GM19025 (cell line): ENCODE data around the gene TP63.
"Not testable (repeated sequence)": the region's sequence is repeated elsewhere in the genome, so short reads cannot be mapped to it uniquely, and the experiment has no call there.

Experiments used
- ATAC-seq: cut with Tn5 transposase; IDR thresholded peaks from one replicate; pipeline ENCODE4 v1.9.1; 2021; ENCODE audit warnings: mild to moderate bottlenecking, low read depth, moderate library complexity; ENCODE audit not compliant: unreplicated experiment

TP63 gene

GRCh38 chr3:189720736-189721417 lies 89.7 kb downstream of the TP63 start:
- no peak for ATAC-seq

DNA sequence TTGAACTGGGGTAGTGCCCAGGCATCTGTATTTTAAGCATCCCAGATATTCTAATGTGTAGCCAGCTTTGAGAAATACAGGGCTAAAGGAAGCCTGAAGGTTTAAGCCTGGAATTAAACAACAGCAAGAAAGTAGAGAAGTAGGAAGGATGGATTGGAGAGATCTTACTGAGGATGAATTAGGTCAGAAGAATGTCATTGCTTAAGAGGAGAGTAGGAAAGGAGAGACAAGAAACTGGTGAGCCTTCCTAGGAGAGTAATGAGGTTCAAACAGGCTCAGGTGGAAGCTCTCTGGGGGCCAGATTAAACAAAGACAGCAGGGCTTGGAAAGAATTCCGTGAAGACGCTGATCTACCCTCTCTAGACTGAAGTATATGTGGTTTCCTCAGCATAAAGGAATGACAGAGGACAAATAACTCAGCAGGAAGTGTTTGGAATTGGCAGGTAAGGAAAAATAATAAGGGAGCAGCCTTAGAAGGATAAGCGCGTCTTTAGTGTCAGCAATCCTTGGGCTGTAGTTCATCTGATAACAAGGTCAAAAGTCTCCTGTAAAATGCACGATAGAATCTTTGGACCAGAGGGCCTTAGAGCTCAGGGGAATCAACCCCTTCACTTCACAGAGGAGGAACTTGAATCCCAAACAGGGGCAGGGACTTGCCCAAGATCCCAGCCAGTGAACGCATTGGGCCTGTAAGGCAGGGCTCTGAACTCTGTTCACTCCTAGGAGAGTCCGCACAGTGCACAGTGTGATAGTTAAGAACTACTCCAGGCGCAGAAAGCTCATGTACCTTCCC lies 90.9 kb downstream of the TP63 start:
- ATAC-seq, result no peak

GRCh38 chr3:189724356-189724755 lies 93.2 kb downstream of the TP63 start:
- ATAC-seq, result no peak

- ATAC-seq, result no peak
Observed at GRCh38 chr3:189726277-189726676, 95.1 kb downstream of the TP63 start.

- ATAC-seq, result no peak
Observed at GRCh38 chr3:189727158-189727557, 96.0 kb downstream of the TP63 start.

DNA sequence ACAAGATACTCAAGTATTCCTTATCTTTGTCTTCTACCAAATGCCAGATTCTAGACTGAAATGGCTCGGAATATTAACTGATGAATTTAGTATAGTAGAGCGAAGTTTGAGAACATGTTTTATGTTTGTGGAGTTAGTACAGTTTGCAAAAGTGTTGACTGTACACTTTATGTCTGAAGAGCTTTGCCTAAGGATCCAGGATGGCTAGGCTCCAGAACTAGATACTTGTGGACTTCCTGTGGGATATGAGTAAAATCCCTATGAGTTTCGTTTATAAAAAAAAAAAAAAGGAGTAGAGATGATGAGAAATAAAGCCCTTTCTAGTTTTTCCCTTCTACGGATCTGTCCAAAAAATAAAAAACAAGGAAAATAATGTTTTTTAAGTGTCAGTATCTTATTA lies 96.7 kb downstream of the TP63 start:
- ATAC-seq, result no peak

DNA sequence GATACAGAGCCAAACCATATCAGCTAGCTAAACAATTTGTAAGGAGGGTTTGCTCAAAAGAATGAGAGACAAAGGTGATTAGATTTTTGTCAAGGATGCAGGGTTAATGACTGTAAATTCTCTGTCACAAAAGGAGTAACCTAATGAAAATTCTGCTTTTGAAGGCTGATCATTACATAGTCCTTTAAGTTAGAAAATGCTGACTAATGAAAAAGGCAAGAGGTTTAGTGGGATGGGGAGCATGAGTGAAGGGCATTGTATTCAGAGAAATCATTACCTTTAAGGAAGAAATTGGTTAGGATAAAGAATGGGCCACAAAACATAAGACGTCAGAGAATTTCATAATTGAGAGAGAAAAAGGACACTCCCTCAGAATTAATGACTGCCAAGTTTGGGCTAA lies 97.7 kb downstream of the TP63 start:
- no peak for ATAC-seq

DNA sequence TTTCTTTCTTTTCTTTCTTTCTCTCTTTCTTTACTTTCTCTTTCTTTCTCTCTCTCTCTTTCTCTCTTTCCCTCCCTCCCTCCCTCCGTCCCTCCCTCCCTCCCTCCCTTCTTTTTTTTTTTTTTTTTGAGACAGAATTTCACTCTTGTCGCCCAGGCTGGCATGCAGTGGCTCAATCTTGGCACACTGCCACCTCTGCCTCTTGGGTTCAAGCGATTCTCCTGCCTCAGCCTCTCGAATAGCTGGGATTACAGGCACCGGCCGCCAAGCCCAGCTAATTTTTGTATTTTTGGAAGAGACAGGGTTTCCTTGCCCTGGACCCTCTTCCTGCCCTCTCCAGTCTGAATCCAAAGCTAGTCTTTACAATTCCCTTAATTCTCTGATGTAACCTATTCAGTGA lies 102.9 kb downstream of the TP63 start:
- no peak for ATAC-seq

DNA sequence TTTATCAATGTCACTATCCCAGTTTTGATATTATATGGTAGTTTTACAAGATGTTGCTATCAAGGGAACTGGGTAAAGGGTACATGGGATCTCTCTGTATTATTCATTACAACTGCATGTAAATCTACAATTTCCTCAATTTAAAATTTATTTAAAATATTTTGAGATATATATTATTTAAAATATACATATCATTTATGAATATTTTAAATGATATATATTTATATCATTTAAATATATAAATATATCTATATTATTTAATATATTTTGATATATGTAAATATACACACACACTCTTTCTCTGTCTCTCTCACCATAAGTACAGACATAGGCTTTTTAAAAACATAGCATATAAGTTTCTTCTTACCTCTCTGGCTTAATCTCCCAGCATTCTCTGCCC lies 104.7 kb downstream of the TP63 start:
- no peak for ATAC-seq

- ATAC-seq, result no peak
Observed at GRCh38 chr3:189737071-189737470, 105.9 kb downstream of the TP63 start.

GRCh38 chr3:189737619-189738018 lies 106.4 kb downstream of the TP63 start:
- ATAC-seq, result no peak

DNA sequence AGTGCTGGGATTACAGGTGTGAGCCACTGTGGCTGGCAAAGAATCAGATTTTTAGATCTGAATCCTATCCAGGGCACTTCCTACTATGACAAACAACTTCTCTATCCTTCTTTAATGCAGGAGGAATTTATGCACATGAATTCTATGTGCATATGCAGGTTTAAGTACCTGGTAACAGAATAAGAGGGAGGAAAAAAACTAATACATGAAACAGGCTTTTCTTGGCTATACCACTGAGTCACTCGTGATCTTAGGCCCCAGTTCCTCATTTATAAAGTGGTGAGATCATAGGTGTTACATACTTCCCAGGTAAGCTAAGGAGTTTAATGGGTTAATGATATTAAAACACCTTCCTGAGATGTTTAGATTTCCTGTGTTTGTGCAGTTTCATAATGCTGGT lies 108.2 kb downstream of the TP63 start:
- ATAC-seq, result no peak

- ATAC-seq, result no peak
Observed at GRCh38 chr3:189740156-189740555, 109.0 kb downstream of the TP63 start.

DNA sequence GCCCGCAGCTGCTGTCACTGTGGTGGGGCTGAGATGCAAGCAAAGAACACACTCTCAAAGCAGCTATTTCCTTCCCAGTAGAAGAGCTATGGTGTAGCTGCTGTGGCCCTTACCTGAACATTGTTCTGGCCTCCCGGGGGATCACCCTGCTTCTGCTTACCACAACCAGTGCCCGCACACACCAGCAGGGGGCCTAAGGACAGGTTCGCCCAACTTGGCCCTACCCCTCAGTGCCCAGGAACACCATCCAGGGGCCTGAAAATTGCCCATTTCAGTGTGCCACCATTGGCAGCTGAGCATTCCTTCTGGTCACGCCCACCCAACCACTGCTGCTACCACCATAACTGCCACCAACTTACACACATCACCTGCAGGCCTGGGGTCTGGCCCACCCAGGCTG lies 113.0 kb downstream of the TP63 start:
- no peak for ATAC-seq

- ATAC-seq, result no peak
Observed at GRCh38 chr3:189745622-189746021, 114.4 kb downstream of the TP63 start.

DNA sequence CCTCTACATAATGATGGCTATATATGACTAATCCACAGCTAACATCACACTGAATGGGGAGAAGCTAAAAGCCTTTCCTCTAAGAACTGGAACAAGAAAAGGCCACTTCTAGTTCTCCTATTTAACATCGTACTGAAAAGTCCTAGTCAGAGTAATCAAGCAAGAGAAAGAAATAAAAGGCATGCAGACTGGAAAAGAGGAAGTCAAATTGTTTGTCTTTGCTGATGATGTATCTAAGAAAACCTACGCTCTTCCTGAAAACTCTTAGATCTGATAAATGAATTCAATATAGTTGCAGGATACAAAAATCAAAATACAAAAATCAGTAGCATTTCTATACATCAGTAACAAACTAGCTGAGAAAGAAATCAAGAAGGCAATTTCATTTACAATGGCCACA lies 116.9 kb downstream of the TP63 start:
- no peak for ATAC-seq

- ATAC-seq, result not testable (repeated sequence)
Observed at GRCh38 chr3:189750972-189751371, 119.8 kb downstream of the TP63 start.

GRCh38 chr3:189754356-189754755 lies 123.2 kb downstream of the TP63 start:
- no peak for ATAC-seq

GRCh38 chr3:189756582-189757078 lies 125.4 kb downstream of the TP63 start:
- ATAC-seq, result no peak

- ATAC-seq, result no peak
Observed at GRCh38 chr3:189758186-189758585, 127.0 kb downstream of the TP63 start.

DNA sequence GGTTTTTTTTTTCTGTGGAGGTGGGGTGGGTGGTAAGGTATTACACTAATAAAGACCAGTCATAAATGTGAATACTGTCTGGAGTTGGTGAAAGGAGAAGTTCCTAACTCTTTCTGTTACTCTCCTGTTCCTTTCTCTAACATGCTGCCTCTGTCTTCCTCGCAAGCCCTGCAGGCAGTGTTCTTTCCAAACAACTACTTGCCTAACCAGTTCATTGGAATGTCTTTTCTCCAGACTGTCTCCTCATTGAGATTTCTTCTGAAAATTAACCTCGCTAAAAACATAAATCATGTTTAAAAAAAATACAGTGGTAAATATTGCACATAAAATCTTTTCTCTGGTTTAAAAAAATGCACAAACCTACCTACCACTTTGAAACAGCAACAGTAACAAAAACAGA lies 135.2 kb downstream of the TP63 start:
- no peak for ATAC-seq

- no peak for ATAC-seq
Observed at GRCh38 chr3:189771842-189772450, 140.8 kb downstream of the TP63 start.
